Neural cell (in vitro differentiated cells): Measurements from ENCODE around the gene SSBP4. TPM values are rescaled to one million over a fixed set of nuclear protein-coding genes. Genes with fewer than 3 reads are reported as not detected.

Experiments
- H2AFZ ChIP-seq: fragments of 200-600, 300-800 bp; sonication (generic), shearing (Covaris generic); 2 replicates; pipeline ENCODE4 v1.6.0; 2014; ENCODE audit warnings: low read depth, mild to moderate bottlenecking, antibody characterized with exemption, low read length, moderate library complexity
- H3F3A ChIP-seq: fragments of 200-600 bp; shearing (Covaris generic); 2 replicates; pipeline ENCODE4 v1.6.1; 2016; ENCODE audit warnings: mild to moderate bottlenecking, moderate library complexity, mixed read lengths, antibody characterized with exemption, low read length; ENCODE audit not compliant: insufficient read depth, poor library complexity, severe bottlenecking
- H3K27ac ChIP-seq: fragments of 200-600, 300-800 bp; sonication (generic), shearing (Covaris generic); 2 replicates; pipeline ENCODE4 v1.5.1; 2014; ENCODE audit warnings: mild to moderate bottlenecking, low read length, moderate library complexity
- H3K27me3 ChIP-seq: fragments of 300-800, 200-600 bp; sonication (generic), shearing (Covaris generic); 2 replicates; pipeline ENCODE4 v1.6.0; 2014; ENCODE audit warnings: mild to moderate bottlenecking, low read depth, low read length, moderate library complexity; ENCODE audit not compliant: insufficient read depth
- H3K36me3 ChIP-seq: fragments of 300-800, 200-600 bp; sonication (generic), shearing (Covaris generic); 2 replicates; pipeline ENCODE4 v1.5.1; 2014; ENCODE audit warnings: mild to moderate bottlenecking, antibody characterized with exemption, low read length, moderate library complexity; ENCODE audit not compliant: insufficient read depth
- H3K4me2 ChIP-seq: fragments of 300-800, 200-600 bp; sonication (generic), shearing (Covaris generic); 2 replicates; pipeline ENCODE4 v1.6.0; 2014; ENCODE audit warnings: mild to moderate bottlenecking, low read length
- H3K4me3 ChIP-seq: fragments of 300-800, 200-600 bp; sonication (generic), shearing (Covaris generic); 2 replicates; pipeline ENCODE4 v1.5.1; 2014; ENCODE audit warnings: mild to moderate bottlenecking, low read length, moderate library complexity
- H3K79me2 ChIP-seq: fragments of 200-600 bp; shearing (Covaris generic); replicated peaks from 2 replicates; pipeline ENCODE4 v1.6.0; 2014; ENCODE audit warnings: mild to moderate bottlenecking, low read length, moderate library complexity; ENCODE audit not compliant: insufficient read depth
- H3K9ac ChIP-seq: fragments of 300-800, 200-600 bp; sonication (generic), shearing (Covaris generic); 2 replicates; pipeline ENCODE4 v1.6.1; 2016; ENCODE audit warnings: mild to moderate bottlenecking, low read length, mixed read lengths
- H3K9me2 ChIP-seq: fragments of 200-600 bp; shearing (Covaris generic); 2 replicates; pipeline ENCODE4 v1.6.1; 2016; ENCODE audit warnings: mild to moderate bottlenecking, low read length, mixed read lengths; ENCODE audit not compliant: insufficient read depth
- H3K9me3 ChIP-seq: fragments of 200-600, 300-800 bp; sonication (generic), shearing (Covaris generic); 2 replicates; pipeline ENCODE4 v1.6.1; 2016; ENCODE audit warnings: mild to moderate bottlenecking, mixed run types, low read length, moderate library complexity, mixed read lengths
- H4K20me1 ChIP-seq: fragments of 200-600 bp; shearing (Covaris generic); 2 replicates; pipeline ENCODE4 v1.6.1; 2016; ENCODE audit warnings: mild to moderate bottlenecking, mixed run types; ENCODE audit not compliant: insufficient read depth
- EP300 ChIP-seq: fragments of 450-650 bp; conservative IDR thresholded peaks from 2 replicates; pipeline ENCODE4 v1.6.1; 2014; ENCODE audit warnings: antibody characterized with exemption, mild to moderate bottlenecking, moderate library complexity; ENCODE audit not compliant: poor library complexity, severe bottlenecking
- EZH2 ChIP-seq: fragments of 200-600, 300-800 bp; shearing (Covaris generic), sonication (generic); IDR thresholded peaks from 2 replicates; pipeline ENCODE4 v1.6.1; 2014; ENCODE audit warnings: antibody characterized with exemption, low read length, borderline replicate concordance, mild to moderate bottlenecking; ENCODE audit not compliant: insufficient read depth, poor library complexity, severe bottlenecking
- MXI1 ChIP-seq: fragments of 450-650 bp; conservative IDR thresholded peaks from 2 replicates; pipeline ENCODE4 v1.6.1; 2014; ENCODE audit warnings: antibody characterized with exemption, mild to moderate bottlenecking; ENCODE audit not compliant: poor library complexity, severe bottlenecking
- POLR2AphosphoS5 ChIP-seq: IDR thresholded peaks from 2 replicates; pipeline ENCODE4 v1.6.1; 2012
- RAD21 ChIP-seq: fragments of 450-650 bp; conservative IDR thresholded peaks from 2 replicates; pipeline ENCODE4 v1.6.1; 2014; ENCODE audit warnings: antibody characterized with exemption, mild to moderate bottlenecking, moderate library complexity
- SMC3 ChIP-seq: fragments of 450-650 bp; conservative IDR thresholded peaks from 2 replicates; pipeline ENCODE4 v1.6.1; 2014; ENCODE audit warnings: antibody characterized with exemption, mild to moderate bottlenecking, moderate library complexity; ENCODE audit not compliant: poor library complexity
- TAF1 ChIP-seq: IDR thresholded peaks from 2 replicates; pipeline ENCODE4 v1.6.1; 2012; ENCODE audit warnings: low read depth
- polyA plus RNA-seq: library from polyadenylated mRNA; depleted of rRNA; stranded (reverse); fragments of >200 nt; gene quantifications from 2 replicates; pipeline ENCODE4 v1.2.3, GENCODE V29; 2014
- TF ChIP-seq, protein P1 (sequence below): fragments of 450-650 bp; IDR thresholded peaks from 2 replicates; pipeline ENCODE4 v1.5.1; 2014; ENCODE audit warnings: antibody characterized with exemption, mild to moderate bottlenecking, moderate library complexity; ENCODE audit not compliant: poor library complexity, severe bottlenecking
- TF ChIP-seq, protein P2 (sequence below): IDR thresholded peaks from 2 replicates; pipeline ENCODE4 v1.6.1; 2012; ENCODE audit warnings: borderline replicate concordance

The SSBP4 gene
- polyA plus RNA-seq, 1 donor from 2014 or later: 166 TPM

DNA sequence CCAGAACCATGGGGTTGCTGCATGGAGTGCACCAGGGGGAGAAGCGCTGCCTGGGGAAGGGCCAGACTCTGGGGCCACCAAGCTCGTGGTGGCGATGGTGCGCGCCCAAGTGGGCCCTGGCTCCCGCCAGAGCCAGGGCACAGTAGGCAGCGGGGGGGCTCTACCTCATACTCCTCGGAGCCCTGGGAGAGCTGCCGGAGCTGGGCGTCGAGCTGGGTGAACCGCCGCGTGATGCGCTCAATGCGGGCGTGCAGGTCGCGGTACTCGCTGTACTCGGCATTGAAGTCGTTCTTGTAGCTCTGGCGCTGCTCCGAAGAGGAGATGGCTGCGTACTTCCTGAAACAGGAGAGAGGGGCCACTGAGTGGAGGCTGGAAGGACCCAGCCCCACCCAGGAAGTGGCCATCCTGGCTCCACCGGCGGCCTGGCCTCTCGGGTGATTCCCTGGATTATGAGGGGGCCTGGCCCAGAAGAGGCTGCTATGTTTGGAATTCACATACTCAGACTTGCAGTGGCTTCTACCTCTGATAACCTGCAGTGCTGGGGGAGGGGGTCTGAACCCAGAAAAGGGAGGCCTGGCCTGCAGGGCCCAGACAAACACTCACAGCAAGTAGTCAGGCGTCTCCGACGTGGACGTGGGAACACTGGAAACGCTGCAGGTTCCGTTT is 27.1 kb downstream of the SSBP4 start:
- no peaks in the 10 kb centered on the region for H3K9me2 ChIP-seq
- H4K20me1 ChIP-seq: no peaks in the 10 kb centered on the region
- H3K9me3 ChIP-seq: no peaks in the 10 kb centered on the region
- H3K9ac ChIP-seq: no peak overlapping the region
- no peak overlapping the region for H2AFZ ChIP-seq
- TF ChIP-seq MXI1 (no peak), POLR2AphosphoS5 (no peak), EZH2 (no peak)
- no peaks in the 10 kb centered on the region for H3F3A ChIP-seq
- H3K4me2 ChIP-seq: no peak overlapping the region
- H3K79me2 ChIP-seq: no peaks in the 10 kb centered on the region
- H3K27me3 ChIP-seq: no peaks in the 10 kb centered on the region
- no peaks in the 10 kb centered on the region for H3K36me3 ChIP-seq
- H3K27ac ChIP-seq: no peak overlapping the region
- no peak overlapping the region for H3K4me3 ChIP-seq

DNA sequence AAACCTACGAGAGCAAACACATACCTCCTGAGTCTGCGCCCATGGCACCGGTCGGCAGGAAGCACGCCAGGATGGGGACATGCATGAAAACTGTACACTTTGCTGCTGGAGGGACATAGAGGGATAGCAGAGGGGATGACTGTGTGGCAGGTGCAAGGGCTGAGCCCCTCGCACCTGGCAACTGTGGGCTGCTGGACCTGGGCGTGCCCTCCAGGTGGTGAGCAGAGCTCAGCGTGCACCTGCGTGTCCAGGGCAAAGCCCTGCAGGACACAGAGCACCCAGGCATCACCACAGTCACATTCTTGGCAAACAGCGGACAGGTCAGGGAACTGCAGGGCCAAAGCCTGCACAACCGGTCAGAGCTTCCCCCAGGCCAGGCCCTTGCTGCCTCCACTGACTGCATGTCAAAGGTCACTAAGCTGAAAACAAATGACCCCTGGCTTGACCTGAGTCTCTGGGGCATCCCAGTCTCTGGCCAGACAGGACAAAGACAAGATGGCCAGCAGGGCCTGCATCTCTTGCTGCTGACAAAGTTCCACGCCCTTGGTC is 27.7 kb downstream of the SSBP4 start:
- TF ChIP-seq EZH2 (no peak), TAF1 (no peak), RAD21 (no peak), SMC3 (no peak), MXI1 (no peak), POLR2AphosphoS5 (no peak), EP300 (no peak)
- TF ChIP-seq, protein P1, sequence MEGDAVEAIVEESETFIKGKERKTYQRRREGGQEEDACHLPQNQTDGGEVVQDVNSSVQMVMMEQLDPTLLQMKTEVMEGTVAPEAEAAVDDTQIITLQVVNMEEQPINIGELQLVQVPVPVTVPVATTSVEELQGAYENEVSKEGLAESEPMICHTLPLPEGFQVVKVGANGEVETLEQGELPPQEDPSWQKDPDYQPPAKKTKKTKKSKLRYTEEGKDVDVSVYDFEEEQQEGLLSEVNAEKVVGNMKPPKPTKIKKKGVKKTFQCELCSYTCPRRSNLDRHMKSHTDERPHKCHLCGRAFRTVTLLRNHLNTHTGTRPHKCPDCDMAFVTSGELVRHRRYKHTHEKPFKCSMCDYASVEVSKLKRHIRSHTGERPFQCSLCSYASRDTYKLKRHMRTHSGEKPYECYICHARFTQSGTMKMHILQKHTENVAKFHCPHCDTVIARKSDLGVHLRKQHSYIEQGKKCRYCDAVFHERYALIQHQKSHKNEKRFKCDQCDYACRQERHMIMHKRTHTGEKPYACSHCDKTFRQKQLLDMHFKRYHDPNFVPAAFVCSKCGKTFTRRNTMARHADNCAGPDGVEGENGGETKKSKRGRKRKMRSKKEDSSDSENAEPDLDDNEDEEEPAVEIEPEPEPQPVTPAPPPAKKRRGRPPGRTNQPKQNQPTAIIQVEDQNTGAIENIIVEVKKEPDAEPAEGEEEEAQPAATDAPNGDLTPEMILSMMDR: no peak
- TF ChIP-seq, protein P2, sequence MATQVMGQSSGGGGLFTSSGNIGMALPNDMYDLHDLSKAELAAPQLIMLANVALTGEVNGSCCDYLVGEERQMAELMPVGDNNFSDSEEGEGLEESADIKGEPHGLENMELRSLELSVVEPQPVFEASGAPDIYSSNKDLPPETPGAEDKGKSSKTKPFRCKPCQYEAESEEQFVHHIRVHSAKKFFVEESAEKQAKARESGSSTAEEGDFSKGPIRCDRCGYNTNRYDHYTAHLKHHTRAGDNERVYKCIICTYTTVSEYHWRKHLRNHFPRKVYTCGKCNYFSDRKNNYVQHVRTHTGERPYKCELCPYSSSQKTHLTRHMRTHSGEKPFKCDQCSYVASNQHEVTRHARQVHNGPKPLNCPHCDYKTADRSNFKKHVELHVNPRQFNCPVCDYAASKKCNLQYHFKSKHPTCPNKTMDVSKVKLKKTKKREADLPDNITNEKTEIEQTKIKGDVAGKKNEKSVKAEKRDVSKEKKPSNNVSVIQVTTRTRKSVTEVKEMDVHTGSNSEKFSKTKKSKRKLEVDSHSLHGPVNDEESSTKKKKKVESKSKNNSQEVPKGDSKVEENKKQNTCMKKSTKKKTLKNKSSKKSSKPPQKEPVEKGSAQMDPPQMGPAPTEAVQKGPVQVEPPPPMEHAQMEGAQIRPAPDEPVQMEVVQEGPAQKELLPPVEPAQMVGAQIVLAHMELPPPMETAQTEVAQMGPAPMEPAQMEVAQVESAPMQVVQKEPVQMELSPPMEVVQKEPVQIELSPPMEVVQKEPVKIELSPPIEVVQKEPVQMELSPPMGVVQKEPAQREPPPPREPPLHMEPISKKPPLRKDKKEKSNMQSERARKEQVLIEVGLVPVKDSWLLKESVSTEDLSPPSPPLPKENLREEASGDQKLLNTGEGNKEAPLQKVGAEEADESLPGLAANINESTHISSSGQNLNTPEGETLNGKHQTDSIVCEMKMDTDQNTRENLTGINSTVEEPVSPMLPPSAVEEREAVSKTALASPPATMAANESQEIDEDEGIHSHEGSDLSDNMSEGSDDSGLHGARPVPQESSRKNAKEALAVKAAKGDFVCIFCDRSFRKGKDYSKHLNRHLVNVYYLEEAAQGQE: no peak
- Histone ChIP-seq H3K36me3 (no peaks in the 10 kb centered on the region), H3K4me2 (no peak overlapping the region), H3K79me2 (no peaks in the 10 kb centered on the region), H3K27me3 (no peaks in the 10 kb centered on the region), H2AFZ (no peak overlapping the region), H3F3A (no peaks in the 10 kb centered on the region), H4K20me1 (no peaks in the 10 kb centered on the region), H3K9me3 (no peaks in the 10 kb centered on the region), H3K9me2 (no peaks in the 10 kb centered on the region), H3K27ac (no peak overlapping the region), H3K4me3 (no peak overlapping the region), H3K9ac (no peak overlapping the region)
